ENCODE measurements around the gene SLC6A19.

The SLC6A19 gene

DNA sequence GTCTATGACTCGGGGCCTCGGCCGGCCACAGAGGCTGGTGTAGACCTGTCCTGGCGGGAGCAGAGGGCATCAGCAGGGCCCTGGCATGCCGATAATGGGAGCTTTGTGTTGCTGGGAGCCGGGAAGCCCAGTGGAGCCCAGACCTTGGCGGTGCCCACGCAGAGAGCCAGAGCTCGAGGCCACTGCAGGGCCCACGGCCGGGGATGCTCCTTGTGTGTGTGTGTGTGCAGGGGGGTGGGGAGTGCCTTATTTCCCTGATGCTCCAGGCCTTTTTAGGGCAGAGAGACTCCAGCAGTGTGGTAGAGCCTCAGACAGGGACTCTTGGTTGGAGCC, 18.3 kb downstream of the SLC6A19 start:
- DNase-seq (ENCODE audit: low read depth) = no peak
- TF ChIP-seq, protein P1, sequence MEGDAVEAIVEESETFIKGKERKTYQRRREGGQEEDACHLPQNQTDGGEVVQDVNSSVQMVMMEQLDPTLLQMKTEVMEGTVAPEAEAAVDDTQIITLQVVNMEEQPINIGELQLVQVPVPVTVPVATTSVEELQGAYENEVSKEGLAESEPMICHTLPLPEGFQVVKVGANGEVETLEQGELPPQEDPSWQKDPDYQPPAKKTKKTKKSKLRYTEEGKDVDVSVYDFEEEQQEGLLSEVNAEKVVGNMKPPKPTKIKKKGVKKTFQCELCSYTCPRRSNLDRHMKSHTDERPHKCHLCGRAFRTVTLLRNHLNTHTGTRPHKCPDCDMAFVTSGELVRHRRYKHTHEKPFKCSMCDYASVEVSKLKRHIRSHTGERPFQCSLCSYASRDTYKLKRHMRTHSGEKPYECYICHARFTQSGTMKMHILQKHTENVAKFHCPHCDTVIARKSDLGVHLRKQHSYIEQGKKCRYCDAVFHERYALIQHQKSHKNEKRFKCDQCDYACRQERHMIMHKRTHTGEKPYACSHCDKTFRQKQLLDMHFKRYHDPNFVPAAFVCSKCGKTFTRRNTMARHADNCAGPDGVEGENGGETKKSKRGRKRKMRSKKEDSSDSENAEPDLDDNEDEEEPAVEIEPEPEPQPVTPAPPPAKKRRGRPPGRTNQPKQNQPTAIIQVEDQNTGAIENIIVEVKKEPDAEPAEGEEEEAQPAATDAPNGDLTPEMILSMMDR (IDR thresholded peaks at IDR 0.05; ENCODE audit: low read depth, low read length, missing control alignments) = no peak
- no peak overlapping the region for H3K4me3 ChIP-seq (ENCODE audit: low read depth, low read length)

DNA sequence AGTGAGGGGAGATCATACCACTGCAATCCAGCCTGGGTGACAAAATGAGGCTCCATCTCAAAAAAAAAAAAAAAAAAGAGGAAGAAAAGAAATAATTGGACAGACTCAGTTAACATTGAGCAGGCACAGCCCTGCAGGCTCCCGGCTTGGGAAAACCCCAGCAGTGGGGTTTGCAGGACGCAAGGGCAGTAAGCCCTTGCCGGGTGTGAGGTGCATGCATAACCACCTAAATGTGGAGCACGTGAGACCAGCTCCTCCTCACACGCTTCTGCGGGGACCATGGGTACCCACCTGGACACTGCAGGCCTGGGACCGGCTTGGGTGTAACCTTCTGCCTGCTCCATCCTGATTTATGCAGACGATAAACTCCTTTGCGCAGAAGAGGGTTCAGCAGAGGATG, 19.0 kb downstream of the SLC6A19 start:
- no peak overlapping the region for H3K4me3 ChIP-seq (ENCODE audit: low read depth, low read length)
- TF ChIP-seq, protein P1 (IDR thresholded peaks at IDR 0.05; ENCODE audit: low read depth, low read length, missing control alignments) = no peak
- DNase-seq (ENCODE audit: low read depth) = no peak

DNA sequence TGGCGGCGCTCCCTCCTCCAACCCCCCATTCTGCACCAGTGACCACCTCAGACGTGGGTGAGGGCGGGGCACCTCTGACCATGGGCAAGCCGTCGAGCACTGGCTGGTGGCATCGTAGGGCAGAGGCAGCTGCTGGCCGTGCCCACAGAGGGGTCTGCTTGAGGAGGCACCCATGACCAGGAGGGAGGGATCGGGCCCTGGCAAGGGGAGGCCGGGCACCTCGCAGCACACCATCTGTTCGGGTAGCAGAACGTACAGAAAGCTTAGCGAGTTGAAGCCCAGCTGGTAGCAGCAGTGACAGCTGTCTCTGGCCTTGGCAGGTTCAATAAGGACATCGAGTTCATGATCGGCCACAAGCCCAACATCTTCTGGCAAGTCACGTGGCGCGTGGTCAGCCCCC, 19.4 kb downstream of the SLC6A19 start:
- no peak for DNase-seq (ENCODE audit: low read depth)
- TF ChIP-seq, protein P1 (IDR thresholded peaks at IDR 0.05; ENCODE audit: low read depth, low read length, missing control alignments) = no peak
- no peak overlapping the region for H3K4me3 ChIP-seq (ENCODE audit: low read depth, low read length)

DNA sequence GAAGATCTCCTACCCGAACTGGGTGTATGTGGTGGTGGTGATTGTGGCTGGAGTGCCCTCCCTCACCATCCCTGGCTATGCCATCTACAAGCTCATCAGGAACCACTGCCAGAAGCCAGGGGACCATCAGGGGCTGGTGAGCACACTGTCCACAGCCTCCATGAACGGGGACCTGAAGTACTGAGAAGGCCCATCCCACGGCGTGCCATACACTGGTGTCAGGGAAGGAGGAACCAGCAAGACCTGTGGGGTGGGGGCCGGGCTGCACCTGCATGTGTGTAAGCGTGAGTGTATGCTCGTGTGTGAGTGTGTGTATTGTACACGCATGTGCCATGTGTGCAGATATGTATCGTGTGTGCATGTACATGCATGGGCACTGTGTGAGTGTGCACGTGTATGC, 20.3 kb downstream of the SLC6A19 start:
- no peak overlapping the region for H3K4me3 ChIP-seq (ENCODE audit: low read depth, low read length)
- no peak for DNase-seq (ENCODE audit: low read depth)
- TF ChIP-seq, protein P1 (IDR thresholded peaks at IDR 0.05; ENCODE audit: low read depth, low read length, missing control alignments) = no peak

DNA sequence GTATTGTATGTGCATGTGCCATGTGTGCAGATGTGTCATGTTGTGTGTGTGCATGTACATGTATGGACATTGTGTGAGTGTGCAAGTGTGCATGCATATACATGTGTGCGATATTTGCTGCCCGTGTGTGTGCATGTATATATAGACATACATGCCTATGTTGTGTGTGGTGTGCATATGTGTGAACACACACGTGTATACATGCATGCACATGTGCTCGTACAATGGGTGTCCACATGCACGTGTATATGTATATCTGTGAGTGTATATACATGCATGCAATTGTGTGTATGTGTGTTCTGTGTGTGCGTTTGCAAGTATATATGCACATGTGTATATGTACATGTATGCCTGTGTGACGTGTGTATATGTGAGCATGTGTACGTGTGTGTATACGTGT, 20.8 kb downstream of the SLC6A19 start:
- TF ChIP-seq, protein P1 (IDR thresholded peaks at IDR 0.05; ENCODE audit: low read depth, low read length, missing control alignments) = no peak
- peak; percentile 3 for DNase-seq (ENCODE audit: low read depth)
- no peak overlapping the region for H3K4me3 ChIP-seq (ENCODE audit: low read depth, low read length)

DNA sequence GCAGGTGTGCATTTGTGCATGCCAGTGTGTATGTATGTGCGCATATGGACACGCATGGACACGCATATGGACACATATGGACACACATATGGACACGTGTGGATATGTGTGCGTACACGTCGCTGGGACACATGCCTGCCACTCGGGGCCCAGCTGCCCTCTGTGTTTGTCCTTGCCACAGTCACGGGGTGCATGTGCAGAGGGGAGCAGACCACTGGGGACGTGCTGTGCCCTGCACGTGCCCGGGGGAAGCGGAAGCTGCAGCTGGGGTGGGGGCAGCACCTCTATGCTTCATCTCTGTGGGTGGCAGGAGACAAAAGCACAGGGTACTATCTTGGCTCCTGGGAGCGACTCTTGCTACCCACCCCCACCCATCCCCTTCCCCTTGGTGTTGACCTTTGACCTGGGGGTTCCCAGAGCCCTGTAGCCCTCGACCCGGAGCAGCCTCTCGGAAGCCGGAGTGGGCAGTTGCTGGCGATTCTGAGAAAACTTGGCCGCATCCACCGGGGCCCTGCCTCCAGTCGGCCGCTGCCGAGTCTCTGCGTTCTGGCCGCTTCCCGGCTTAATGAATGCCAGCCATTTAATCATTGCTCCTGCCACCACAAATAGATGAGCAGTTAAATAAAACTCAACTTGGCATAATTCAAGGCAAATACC, 21.4 kb downstream of the SLC6A19 start:
- TF ChIP-seq, protein P1 (IDR thresholded peaks at IDR 0.05; ENCODE audit: low read depth, low read length, missing control alignments) = no peak
- H3K4me3 ChIP-seq (ENCODE audit: low read depth, low read length) = no peak overlapping the region
- DNase-seq (ENCODE audit: low read depth) = no peak

DNA sequence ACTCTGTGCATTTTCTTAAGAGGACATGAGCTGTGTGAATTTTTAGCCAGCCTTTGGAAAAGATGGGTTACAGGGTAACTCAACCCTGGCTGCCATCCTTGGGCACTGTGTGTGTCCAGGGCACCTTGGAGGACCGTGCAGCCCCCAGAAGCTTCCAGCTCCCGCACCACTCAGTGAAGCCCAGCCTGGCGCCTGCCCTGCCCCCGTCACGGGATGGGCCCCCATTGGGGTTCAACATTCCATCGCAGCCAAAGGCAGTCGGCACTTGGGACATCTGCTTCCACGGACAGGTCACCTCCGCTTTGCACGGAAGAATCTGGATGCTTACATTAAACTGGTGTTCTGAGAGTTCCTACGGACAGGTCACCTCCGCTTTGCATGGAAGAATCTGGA, 21.9 kb downstream of the SLC6A19 start:
- DNase-seq (ENCODE audit: low read depth) = no peak
- TF ChIP-seq, protein P1 (IDR thresholded peaks at IDR 0.05; ENCODE audit: low read depth, low read length, missing control alignments) = no peak
- H3K4me3 ChIP-seq (ENCODE audit: low read depth, low read length) = no peak overlapping the region
